Nasal cavity respiratory epithelium epithelial cell of viscerocranial mucosa (primary cell): ENCODE data around the gene RTCB. TPM values are rescaled to one million over a fixed set of nuclear protein-coding genes. Genes with fewer than 3 reads are reported as not detected.

Source experiments
- total RNA-seq: library from RNA; depleted of rRNA; stranded (reverse); fragments of >200 nt; gene quantifications from 2 replicates; pipeline ENCODE4 v1.2.3, GENCODE V29; 2014

Gene RTCB
- total RNA-seq = 111 and 113 TPM in 2 replicates

DNA sequence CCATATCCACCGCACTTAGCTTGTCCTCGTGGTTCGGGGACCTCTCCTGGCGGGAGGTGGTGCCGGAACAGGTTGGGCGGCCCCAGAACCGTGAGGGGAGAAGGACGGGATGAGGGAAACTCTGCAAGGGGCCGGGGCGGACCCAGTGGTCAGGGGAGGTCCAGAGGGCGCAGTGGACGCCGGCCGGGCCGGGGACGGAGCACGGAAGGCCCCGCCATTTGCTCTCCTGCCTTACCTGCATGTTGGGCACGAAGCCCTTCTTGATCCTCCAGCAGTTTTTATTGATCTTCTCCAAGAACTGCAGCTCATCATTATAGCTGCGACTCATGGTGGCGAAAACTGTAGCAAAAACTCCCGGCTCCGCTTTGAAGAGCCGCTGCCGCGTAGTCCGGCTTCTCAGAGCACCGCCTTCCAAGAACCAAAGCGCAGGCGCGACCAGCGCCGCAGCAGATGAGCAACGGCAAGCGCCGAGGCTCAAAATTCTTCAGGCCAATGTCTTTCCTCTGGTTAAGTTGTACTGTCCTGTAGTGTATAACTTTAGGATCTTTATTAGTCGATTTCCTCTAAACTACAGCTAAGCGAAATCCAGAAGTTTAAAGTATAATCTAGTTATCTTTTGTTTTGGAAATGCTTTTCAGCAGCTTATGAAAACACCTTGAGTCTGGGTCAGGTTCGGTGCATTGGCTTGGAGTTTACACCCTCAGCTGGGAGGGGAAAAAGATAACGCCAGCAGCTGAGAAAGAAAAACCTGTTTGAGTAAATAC is at the start of gene RTCB:
RTCB (minus strand) TSS at position 419 of the 764 bp plus-strand sequence; CDS start at position 328, 91 bp downstream.

DNA sequence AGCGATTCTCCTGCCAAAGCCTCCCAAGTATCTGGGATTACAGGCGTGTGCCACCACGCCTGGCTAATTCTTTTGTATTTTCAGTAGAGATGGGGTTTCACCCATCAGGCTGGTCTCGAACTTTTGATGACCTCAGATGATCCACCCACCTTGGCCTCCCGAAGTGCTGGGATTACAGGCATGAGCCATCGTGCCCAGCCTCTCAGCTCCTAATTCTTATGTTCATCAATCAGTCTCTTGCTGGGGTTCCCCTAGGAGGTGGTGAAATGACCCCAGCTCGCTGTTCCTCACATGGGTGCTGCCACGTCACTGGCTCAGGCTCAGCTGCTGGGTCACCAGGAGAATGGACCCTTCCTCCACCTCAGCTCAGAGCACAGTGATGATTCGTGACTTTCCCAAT is 54.5 kb downstream of the RTCB start, which contains the start of gene RFPL3:
RFPL3 (plus strand) TSS at position 301 of the 400 bp plus-strand sequence. CDS start 205 bp downstream, outside the sequence.

Other genes starting within 250 kb of the RTCB start
- gene RFPL2, start 207.2 kb downstream of the RTCB start, total RNA-seq = not detected in 2 replicates
- not detected in 2 replicates for gene SLC5A4, start 156.9 kb downstream of the RTCB start, total RNA-seq
- gene RFPL3, start 54.4 kb downstream of the RTCB start, total RNA-seq = not detected in 2 replicates
- 1.0 TPM in 1 of 2 replicates, not detected in the other for gene BPIFC, start 52.2 kb upstream of the RTCB start, total RNA-seq
- gene FBXO7, start 62.6 kb upstream of the RTCB start, total RNA-seq = 51.9 and 58.3 TPM in 2 replicates